ENCODE measurements around the gene ACSM5. TPM values are rescaled to one million over a fixed set of nuclear protein-coding genes. Genes with fewer than 3 reads are reported as not detected.

The ACSM5 gene
- total and polyA plus RNA-seq, 5 experiments from 2014 or later: not detected

- no peaks in the 10 kb centered on the region for H3K9me3 Mint-ChIP-seq
- no peak overlapping the region for H3K4me3 Mint-ChIP-seq
- H3K36me3 Mint-ChIP-seq: no peaks in the 10 kb centered on the region
- ATAC-seq (no peak), DNase-seq (no peak)
- POLR2A ChIA-PET: no interaction called here
- H3K4me1 Mint-ChIP-seq: peaks cover 0 to 6% (median 2%) of the 10 kb centered on the region in 4 donors
- peaks cover 8 to 18% (median 15%) of the 10 kb centered on the region in 5 donors for H3K27me3 Mint-ChIP-seq
- no peak overlapping the region for H3K27ac Mint-ChIP-seq
These were observed 21.4 kb upstream of the ACSM5 start for GRCh38 chr16:20387978-20388377.

GRCh38 chr16:20388854-20389253 lies 20.5 kb upstream of the ACSM5 start:
- no peak overlapping the region for H3K4me3 Mint-ChIP-seq
- H3K36me3 Mint-ChIP-seq: no peaks in the 10 kb centered on the region
- H3K27me3 Mint-ChIP-seq: peaks cover 8 to 18% (median 15%) of the 10 kb centered on the region in 5 donors
- ATAC-seq: no peak
- no peaks in the 10 kb centered on the region for H3K9me3 Mint-ChIP-seq
- H3K4me1 Mint-ChIP-seq: no peaks in the 10 kb centered on the region
- no peak overlapping the region for H3K27ac Mint-ChIP-seq
- DNase-seq: no peak
- POLR2A ChIA-PET: no interaction called here

GRCh38 chr16:20391045-20391444 lies 18.3 kb upstream of the ACSM5 start:
- Mint-ChIP-seq H3K27ac (no peak overlapping the region), H3K9me3 (no peaks in the 10 kb centered on the region), H3K4me3 (no peak overlapping the region), H3K36me3 (no peaks in the 10 kb centered on the region), H3K27me3 (peaks cover 8 to 18% (median 15%) of the 10 kb centered on the region in 5 donors), H3K4me1 (no peaks in the 10 kb centered on the region)
- POLR2A ChIA-PET: no interaction called here
- ATAC-seq: no peak
- DNase-seq: no peak

GRCh38 chr16:20393801-20394577 lies 15.3 kb upstream of the ACSM5 start:
- no peaks in the 10 kb centered on the region for H3K4me1 Mint-ChIP-seq

GRCh38 chr16:20395946-20396345 lies 13.4 kb upstream of the ACSM5 start:
- H3K27ac Mint-ChIP-seq: no peak overlapping the region
- H3K4me1 Mint-ChIP-seq: no peaks in the 10 kb centered on the region
- no peaks in the 10 kb centered on the region for H3K36me3 Mint-ChIP-seq
- H3K9me3 Mint-ChIP-seq: no peaks in the 10 kb centered on the region
- DNase-seq (no peak), ATAC-seq (no peak)
- H3K4me3 Mint-ChIP-seq: no peak overlapping the region
- H3K27me3 Mint-ChIP-seq: no peaks in the 10 kb centered on the region
- POLR2A ChIA-PET: no interaction called here

More at GRCh38 chr16:20393801-20394577, 15.3 kb upstream of the ACSM5 start:
- Mint-ChIP-seq H3K9me3 (no peaks in the 10 kb centered on the region), H3K27me3 (no peaks in the 10 kb centered on the region), H3K4me3 (no peak overlapping the region), H3K36me3 (no peaks in the 10 kb centered on the region), H3K27ac (no peak overlapping the region)
- no peak for ATAC-seq
- DNase-seq: no peak
- POLR2A ChIA-PET: no interaction called here

GRCh38 chr16:20396846-20397467 lies 12.4 kb upstream of the ACSM5 start:
- Mint-ChIP-seq H3K36me3 (no peaks in the 10 kb centered on the region), H3K27me3 (peaks cover 0 to under 1% (median 0%) of the 10 kb centered on the region in 5 donors), H3K4me3 (no peak overlapping the region), H3K9me3 (no peaks in the 10 kb centered on the region), H3K27ac (no peak overlapping the region), H3K4me1 (no peaks in the 10 kb centered on the region)
- POLR2A ChIA-PET: no interaction called here
- no peak for DNase-seq
- ATAC-seq: no peak

- no peak overlapping the region for H3K4me3 Mint-ChIP-seq
- no peaks in the 10 kb centered on the region for H3K4me1 Mint-ChIP-seq
- H3K9me3 Mint-ChIP-seq: no peaks in the 10 kb centered on the region
- DNase-seq: no peak
- peaks cover 0 to 1% (median 0%) of the 10 kb centered on the region in 5 donors for H3K27me3 Mint-ChIP-seq
- H3K36me3 Mint-ChIP-seq: no peaks in the 10 kb centered on the region
- POLR2A ChIA-PET: no interaction called here
- ATAC-seq: no peak
- H3K27ac Mint-ChIP-seq: no peak overlapping the region
These were observed 11.8 kb upstream of the ACSM5 start for GRCh38 chr16:20397468-20398074.

- H3K27me3 Mint-ChIP-seq: peaks cover 0 to 5% (median 1%) of the 10 kb centered on the region in 5 donors
- H3K4me1 Mint-ChIP-seq: peaks cover 0 to under 1% (median 0%) of the 10 kb centered on the region in 4 donors
- ATAC-seq (no peak), DNase-seq (no peak)
- no peak overlapping the region for H3K27ac Mint-ChIP-seq
- POLR2A ChIA-PET: no interaction called here
- no peaks in the 10 kb centered on the region for H3K9me3 Mint-ChIP-seq
- no peak overlapping the region for H3K4me3 Mint-ChIP-seq
- no peaks in the 10 kb centered on the region for H3K36me3 Mint-ChIP-seq
These were observed 10.7 kb upstream of the ACSM5 start for GRCh38 chr16:20398603-20399002.

GRCh38 chr16:20399185-20399584 lies 10.1 kb upstream of the ACSM5 start:
- DNase-seq (no peak), ATAC-seq (no peak)
- no peaks in the 10 kb centered on the region for H3K9me3 Mint-ChIP-seq
- H3K27me3 Mint-ChIP-seq: peaks cover 0 to 9% (median 2%) of the 10 kb centered on the region in 5 donors
- peaks cover 0 to 2% (median 0%) of the 10 kb centered on the region in 4 donors for H3K4me1 Mint-ChIP-seq
- H3K27ac Mint-ChIP-seq: no peak overlapping the region
- POLR2A ChIA-PET: no interaction called here
- H3K4me3 Mint-ChIP-seq: no peak overlapping the region
- H3K36me3 Mint-ChIP-seq: no peaks in the 10 kb centered on the region

GRCh38 chr16:20401066-20401465 lies 8.3 kb upstream of the ACSM5 start:
- POLR2A ChIA-PET: no interaction called here
- Mint-ChIP-seq H3K4me3 (no peak overlapping the region), H3K27ac (no peak overlapping the region), H3K9me3 (no peaks in the 10 kb centered on the region), H3K36me3 (no peaks in the 10 kb centered on the region), H3K27me3 (peaks cover 0 to 19% (median 4%) of the 10 kb centered on the region in 5 donors), H3K4me1 (peaks cover 0 to 2% (median 0%) of the 10 kb centered on the region in 4 donors)
- ATAC-seq (no peak), DNase-seq (no peak)

- Mint-ChIP-seq H3K36me3 (no peaks in the 10 kb centered on the region), H3K9me3 (no peaks in the 10 kb centered on the region), H3K4me3 (no peak overlapping the region), H3K27ac (no peak overlapping the region), H3K27me3 (peaks cover 0 to 19% (median 6%) of the 10 kb centered on the region in 5 donors), H3K4me1 (peaks cover 0 to 2% (median 0%) of the 10 kb centered on the region in 4 donors)
- DNase-seq: no peak
- no peak for ATAC-seq
- POLR2A ChIA-PET: no interaction called here
These were observed 7.8 kb upstream of the ACSM5 start for GRCh38 chr16:20401475-20402016.

GRCh38 chr16:20402651-20403050 lies 6.7 kb upstream of the ACSM5 start:
- Mint-ChIP-seq H3K27ac (no peak overlapping the region), H3K9me3 (no peaks in the 10 kb centered on the region), H3K4me3 (no peak overlapping the region), H3K4me1 (peaks cover 0 to 2% (median 0%) of the 10 kb centered on the region in 4 donors), H3K27me3 (peaks cover 0 to 19% (median 6%) of the 10 kb centered on the region in 5 donors), H3K36me3 (no peaks in the 10 kb centered on the region)
- no peak for DNase-seq
- POLR2A ChIA-PET: no interaction called here
- ATAC-seq: no peak

GRCh38 chr16:20404637-20405036 lies 4.7 kb upstream of the ACSM5 start, which contains the start of gene PDILT:
TSS of gene PDILT (minus strand) at chr16:20404737. CDS start at chr16:20399300, 5,437 bp downstream.
- POLR2A ChIA-PET: no interaction called here
- DNase-seq (no peak), ATAC-seq (no peak)
- Mint-ChIP-seq H3K36me3 (no peaks in the 10 kb centered on the region), H3K9me3 (no peaks in the 10 kb centered on the region), H3K4me1 (peaks cover 0 to 2% (median 0%) of the 10 kb centered on the region in 4 donors), H3K27ac (no peak within 1 kb of the TSS), H3K27me3 (peaks cover 0 to 24% (median 7%) of the 10 kb centered on the region in 5 donors), H3K4me3 (no peak within 1 kb of the TSS)

All from naive thymus-derived CD8-positive, alpha-beta T cell (primary cell).